Mesothelial cell of epicardium (in vitro differentiated cells): ENCODE measurements around the gene TRPV5. TPM values are rescaled to one million over a fixed set of nuclear protein-coding genes. Genes with fewer than 3 reads are reported as not detected.

Experiments
- DNase-seq, 2 experiments: peaks; one replicate each; pipeline ENCODE4 v3.0.0; 2021; ENCODE audit warnings: low spot score in 2 of 2; ENCODE audit not compliant: unreplicated experiment in 2 of 2
- H3K27ac Mint-ChIP-seq: 2 replicates; pipeline ENCODE4 v1.8.0; 2021; ENCODE audit warnings: mixed read lengths
- H3K27me3 Mint-ChIP-seq: 2 replicates; pipeline ENCODE4 v1.8.0; 2021; ENCODE audit warnings: low read depth, mixed read lengths
- H3K36me3 Mint-ChIP-seq: 2 replicates; pipeline ENCODE4 v1.8.0; 2021; ENCODE audit warnings: mixed read lengths
- H3K4me1 Mint-ChIP-seq: 2 replicates; pipeline ENCODE4 v1.8.0; 2021; ENCODE audit warnings: mixed read lengths
- H3K4me3 Mint-ChIP-seq: 2 replicates; pipeline ENCODE4 v1.8.0; 2021; ENCODE audit warnings: mild to moderate bottlenecking, moderate library complexity, mixed read lengths
- H3K9me3 Mint-ChIP-seq: 2 replicates; pipeline ENCODE4 v1.8.0; 2021; ENCODE audit warnings: mixed read lengths
- total RNA-seq: library from RNA; stranded (reverse); gene quantifications from 3 replicates; pipeline ENCODE4 v1.2.1, GENCODE V29; 2021
- TF ChIP-seq, protein P1 (sequence below): fragments of 200-600 bp; sonication (generic); IDR thresholded peaks from one replicate; pipeline ENCODE4 v1.5.0; 2021; ENCODE audit warnings: antibody characterized with exemption; ENCODE audit not compliant: unreplicated experiment

The TRPV5 gene
- total RNA-seq, 1 donor from 2014 or later: 0.56 TPM

DNA sequence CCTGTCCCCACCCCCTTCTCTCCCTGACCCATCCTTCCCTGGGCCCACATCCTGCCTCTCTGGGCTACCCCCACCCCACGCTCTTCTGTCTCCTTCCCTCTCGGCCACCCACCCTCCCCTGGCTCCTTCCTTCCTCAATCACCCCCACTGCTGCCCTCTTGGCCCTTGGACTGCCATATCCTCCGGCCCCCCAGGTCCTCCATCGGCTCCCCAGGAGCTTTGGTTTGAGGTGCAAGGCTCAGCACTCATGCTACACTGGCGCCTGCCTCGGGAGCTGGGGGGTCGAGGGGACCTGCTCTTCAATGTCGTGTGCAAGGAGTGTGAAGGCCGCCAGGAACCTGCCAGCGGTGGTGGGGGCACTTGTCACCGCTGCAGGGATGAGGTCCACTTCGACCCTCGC is 67.8 kb downstream of the TRPV5 start:
- H3K9me3 Mint-ChIP-seq: no peaks in the 10 kb centered on the region
- TF ChIP-seq, protein P1, sequence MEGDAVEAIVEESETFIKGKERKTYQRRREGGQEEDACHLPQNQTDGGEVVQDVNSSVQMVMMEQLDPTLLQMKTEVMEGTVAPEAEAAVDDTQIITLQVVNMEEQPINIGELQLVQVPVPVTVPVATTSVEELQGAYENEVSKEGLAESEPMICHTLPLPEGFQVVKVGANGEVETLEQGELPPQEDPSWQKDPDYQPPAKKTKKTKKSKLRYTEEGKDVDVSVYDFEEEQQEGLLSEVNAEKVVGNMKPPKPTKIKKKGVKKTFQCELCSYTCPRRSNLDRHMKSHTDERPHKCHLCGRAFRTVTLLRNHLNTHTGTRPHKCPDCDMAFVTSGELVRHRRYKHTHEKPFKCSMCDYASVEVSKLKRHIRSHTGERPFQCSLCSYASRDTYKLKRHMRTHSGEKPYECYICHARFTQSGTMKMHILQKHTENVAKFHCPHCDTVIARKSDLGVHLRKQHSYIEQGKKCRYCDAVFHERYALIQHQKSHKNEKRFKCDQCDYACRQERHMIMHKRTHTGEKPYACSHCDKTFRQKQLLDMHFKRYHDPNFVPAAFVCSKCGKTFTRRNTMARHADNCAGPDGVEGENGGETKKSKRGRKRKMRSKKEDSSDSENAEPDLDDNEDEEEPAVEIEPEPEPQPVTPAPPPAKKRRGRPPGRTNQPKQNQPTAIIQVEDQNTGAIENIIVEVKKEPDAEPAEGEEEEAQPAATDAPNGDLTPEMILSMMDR: no peak
- H3K27ac Mint-ChIP-seq: no peak overlapping the region
- H3K4me3 Mint-ChIP-seq: no peak overlapping the region
- H3K4me1 Mint-ChIP-seq: no peaks in the 10 kb centered on the region
- H3K36me3 Mint-ChIP-seq: peaks cover 17% of the 10 kb centered on the region
- DNase-seq: no peak
- H3K27me3 Mint-ChIP-seq: no peaks in the 10 kb centered on the region

DNA sequence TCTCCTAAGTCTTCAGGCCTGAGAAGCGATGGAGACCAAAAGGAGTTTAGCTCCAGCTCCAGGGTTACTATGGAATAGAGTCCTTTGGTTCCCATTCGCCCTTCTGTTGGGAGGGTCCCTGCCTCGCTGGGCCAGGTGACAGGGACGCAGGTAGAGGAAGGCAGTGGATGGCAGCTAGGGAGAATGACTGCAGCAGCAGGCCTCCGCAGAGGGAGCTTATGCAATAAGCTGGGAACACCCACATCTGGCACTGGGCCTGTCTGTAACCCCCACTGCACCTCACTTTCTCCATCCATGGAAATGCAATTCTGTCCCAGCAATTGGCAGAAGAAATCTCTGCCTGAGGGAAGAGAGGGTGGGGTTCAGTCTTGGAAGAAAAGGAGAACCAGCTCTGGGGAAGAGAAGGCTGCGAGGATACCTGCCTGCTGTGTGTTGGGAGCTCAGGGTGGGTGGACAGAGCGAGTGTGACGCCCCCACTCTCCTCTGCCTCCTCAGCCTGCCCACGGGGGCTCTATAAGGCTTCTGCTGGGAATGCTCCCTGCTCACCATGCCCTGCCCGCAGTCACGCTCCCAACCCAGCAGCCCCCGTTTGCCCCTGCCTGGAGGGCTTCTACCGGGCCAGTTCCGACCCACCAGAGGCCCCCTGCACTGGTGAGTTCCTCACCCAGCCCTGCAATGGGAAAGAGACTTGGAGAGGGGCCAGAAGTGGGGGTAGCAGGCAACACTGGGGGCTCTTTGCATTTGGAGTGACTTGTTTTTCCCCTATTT is 68.4 kb downstream of the TRPV5 start:
- Mint-ChIP-seq H3K27me3 (no peaks in the 10 kb centered on the region), H3K4me3 (no peak overlapping the region), H3K36me3 (peaks cover 16% of the 10 kb centered on the region), H3K4me1 (peaks cover 4% of the 10 kb centered on the region), H3K9me3 (no peaks in the 10 kb centered on the region), H3K27ac (no peak overlapping the region)
- no peak for DNase-seq
- TF ChIP-seq, protein P1: no peak

DNA sequence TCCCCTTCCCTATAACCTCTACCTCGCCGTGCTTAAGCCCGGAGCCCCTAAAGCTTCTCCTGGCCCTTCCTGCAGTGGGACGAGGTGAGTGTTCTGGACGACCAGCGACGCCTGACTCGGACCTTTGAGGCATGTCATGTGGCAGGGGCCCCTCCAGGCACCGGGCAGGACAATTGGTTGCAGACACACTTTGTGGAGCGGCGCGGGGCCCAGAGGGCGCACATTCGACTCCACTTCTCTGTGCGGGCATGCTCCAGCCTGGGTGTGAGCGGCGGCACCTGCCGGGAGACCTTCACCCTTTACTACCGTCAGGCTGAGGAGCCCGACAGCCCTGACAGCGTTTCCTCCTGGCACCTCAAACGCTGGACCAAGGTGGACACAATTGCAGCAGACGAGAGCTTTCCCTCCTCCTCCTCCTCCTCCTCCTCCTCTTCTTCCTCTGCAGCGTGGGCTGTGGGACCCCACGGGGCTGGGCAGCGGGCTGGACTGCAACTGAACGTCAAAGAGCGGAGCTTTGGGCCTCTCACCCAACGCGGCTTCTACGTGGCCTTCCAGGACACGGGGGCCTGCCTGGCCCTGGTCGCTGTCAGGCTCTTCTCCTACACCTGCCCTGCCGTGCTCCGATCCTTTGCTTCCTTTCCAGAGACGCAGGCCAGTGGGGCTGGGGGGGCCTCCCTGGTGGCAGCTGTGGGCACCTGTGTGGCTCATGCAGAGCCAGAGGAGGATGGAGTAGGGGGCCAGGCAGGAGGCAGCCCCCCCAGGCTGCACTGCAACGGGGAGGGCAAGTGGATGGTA is 69.5 kb downstream of the TRPV5 start:
- TF ChIP-seq, protein P1: no peak
- DNase-seq: no peak
- Mint-ChIP-seq H3K4me3 (no peak overlapping the region), H3K36me3 (peaks cover 8% of the 10 kb centered on the region), H3K4me1 (peaks cover 12% of the 10 kb centered on the region), H3K9me3 (no peaks in the 10 kb centered on the region), H3K27me3 (no peaks in the 10 kb centered on the region), H3K27ac (no peak overlapping the region)

DNA sequence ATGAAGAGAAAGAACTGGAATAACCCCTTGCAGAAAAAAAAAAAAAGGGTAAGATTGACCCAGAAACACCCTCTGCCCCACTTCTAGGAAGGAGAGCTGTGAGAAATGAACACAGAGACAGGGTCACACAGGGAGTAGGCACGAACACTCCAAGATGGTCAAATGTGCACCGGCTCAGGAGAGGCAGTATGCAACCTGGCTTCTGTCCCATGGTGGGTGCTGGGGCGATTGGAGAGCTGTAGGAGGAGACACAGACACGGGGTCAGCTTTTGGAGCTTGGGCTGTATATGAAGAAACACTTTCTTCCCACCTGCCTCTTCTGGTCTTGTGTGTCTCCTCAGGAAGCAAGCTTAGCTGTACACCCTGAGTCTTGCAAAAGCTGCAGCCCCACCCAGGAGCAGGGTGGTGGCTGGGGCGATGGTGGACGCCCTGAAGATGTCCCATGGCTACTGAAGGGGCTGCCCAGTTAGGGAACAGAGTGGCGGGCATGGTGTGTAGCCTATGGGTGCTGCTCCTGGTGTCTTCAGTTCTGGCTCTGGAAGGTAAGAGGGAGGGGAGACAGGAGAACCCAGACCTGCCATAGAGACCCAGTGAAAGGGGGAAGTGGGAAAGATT is 70.7 kb downstream of the TRPV5 start:
- Mint-ChIP-seq H3K9me3 (no peaks in the 10 kb centered on the region), H3K4me3 (no peak overlapping the region), H3K27ac (no peak overlapping the region), H3K27me3 (no peaks in the 10 kb centered on the region), H3K36me3 (peaks cover 8% of the 10 kb centered on the region), H3K4me1 (peaks cover 15% of the 10 kb centered on the region)
- no peak for DNase-seq
- TF ChIP-seq, protein P1: no peak

DNA sequence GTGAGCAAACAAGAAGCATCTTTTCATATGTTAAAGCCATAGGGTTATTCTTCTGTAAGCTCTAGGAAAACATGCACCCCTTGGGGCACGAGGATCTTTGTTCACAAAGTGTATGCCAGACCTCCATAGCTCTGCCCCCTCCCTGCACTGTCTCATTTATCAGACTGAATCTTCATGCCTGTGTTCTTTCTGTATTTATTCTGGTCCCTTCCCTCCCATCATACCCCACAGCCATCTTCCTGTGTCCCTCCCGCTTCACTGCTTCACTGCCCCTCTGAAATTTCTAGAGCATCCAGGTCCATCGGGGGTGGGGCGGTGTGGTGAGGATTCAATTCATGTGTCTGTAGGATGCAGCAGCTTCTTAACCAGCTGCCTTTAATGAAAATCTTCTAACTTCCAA is 71.2 kb downstream of the TRPV5 start:
- TF ChIP-seq, protein P1: no peak
- no peak for DNase-seq
- no peak overlapping the region for H3K27ac Mint-ChIP-seq
- no peak overlapping the region for H3K4me3 Mint-ChIP-seq
- H3K4me1 Mint-ChIP-seq: peaks cover 15% of the 10 kb centered on the region
- no peaks in the 10 kb centered on the region for H3K9me3 Mint-ChIP-seq
- no peaks in the 10 kb centered on the region for H3K27me3 Mint-ChIP-seq
- H3K36me3 Mint-ChIP-seq: peaks cover 8% of the 10 kb centered on the region
